HepG2 (cell line): Measurements from ENCODE around the gene KITLG. TPM values are rescaled to one million over a fixed set of nuclear protein-coding genes. Genes with fewer than 3 reads are reported as not detected.
A peak's percentile ranks its signal among the peaks of the same experiment; 100 is the strongest.

Source experiments
- ARHGAP35 ChIP-seq: sonication (generic); formaldehyde crosslinking; IDR thresholded peaks from 2 replicates; pipeline ENCODE4 v1.9.0; 2022; ENCODE audit warnings: mild to moderate bottlenecking, inconsistent platforms, moderate library complexity, missing genetic modification reagents, borderline replicate concordance
- ARID2 ChIP-seq: sonication (generic); formaldehyde crosslinking; IDR thresholded peaks from 2 replicates; pipeline ENCODE4 v1.8.1; 2022; ENCODE audit warnings: mild to moderate bottlenecking, missing genetic modification reagents, borderline replicate concordance
- CENPT ChIP-seq: sonication (generic); formaldehyde crosslinking; IDR thresholded peaks from 2 replicates; pipeline ENCODE4 v1.8.0; 2022; ENCODE audit warnings: low read depth, mild to moderate bottlenecking, moderate library complexity, missing genetic modification reagents
- GPN1 ChIP-seq: sonication (generic); formaldehyde crosslinking; IDR thresholded peaks from 2 replicates; pipeline ENCODE4 v1.5.1; 2020; ENCODE audit warnings: missing genetic modification reagents, borderline replicate concordance
- HDAC6 ChIP-seq: fragments of 200-600 bp; sonication (generic); IDR thresholded peaks from 2 replicates; pipeline ENCODE4 v1.7.0; 2017; ENCODE audit warnings: mild to moderate bottlenecking, antibody characterized with exemption, low read length, low read depth
- HNRNPL ChIP-seq: fragments of 200-400 bp; formaldehyde crosslinking; IDR thresholded peaks from 2 replicates; pipeline ENCODE4 v1.6.1; 2017; ENCODE audit warnings: mild to moderate bottlenecking, low read depth, low read length
- KDM3A ChIP-seq: IDR thresholded peaks from 2 replicates; pipeline ENCODE4 v1.6.1; 2018; ENCODE audit warnings: low read depth, missing compliant biosample characterization
- MBNL3 ChIP-seq: fragments of 250-450 bp; sonication (Bioruptor Pico); conservative IDR thresholded peaks from 2 replicates; pipeline ENCODE4 v1.8.0; 2022; ENCODE audit warnings: mild to moderate bottlenecking, inconsistent platforms
- MZF1 ChIP-seq: sonication (generic); formaldehyde crosslinking; IDR thresholded peaks from 2 replicates; pipeline ENCODE4 v1.8.1; 2023; ENCODE audit warnings: mild to moderate bottlenecking, missing genetic modification reagents, borderline replicate concordance
- PITX1 ChIP-seq: sonication (generic); formaldehyde crosslinking; IDR thresholded peaks from 2 replicates; pipeline ENCODE4 v1.5.1; 2020; ENCODE audit warnings: mild to moderate bottlenecking, missing genetic modification reagents
- SALL1 ChIP-seq: sonication (generic); formaldehyde crosslinking; IDR thresholded peaks from 2 replicates; pipeline ENCODE4 v1.8.0; 2022; ENCODE audit warnings: mild to moderate bottlenecking, missing genetic modification reagents
- SYNCRIP ChIP-seq: fragments of 200-400 bp; formaldehyde crosslinking; IDR thresholded peaks from 2 replicates; pipeline ENCODE4 v1.6.1; 2018; ENCODE audit warnings: mild to moderate bottlenecking, low read depth, low read length; ENCODE audit not compliant: insufficient read depth
- ZBTB33 ChIP-seq: sonication (generic); formaldehyde crosslinking; IDR thresholded peaks from 2 replicates; pipeline ENCODE4 v1.4.0; 2020; ENCODE audit warnings: missing genetic modification reagents
- ZBTB43 ChIP-seq: sonication (generic); formaldehyde crosslinking; conservative IDR thresholded peaks from 2 replicates; pipeline ENCODE4 v1.4.0; 2020; ENCODE audit warnings: missing genetic modification reagents
- ZNF331 ChIP-seq: sonication (generic); formaldehyde crosslinking; IDR thresholded peaks from 2 replicates; pipeline ENCODE4 v1.4.0; 2020; ENCODE audit warnings: missing genetic modification reagents
- ZNF615 ChIP-seq: sonication (generic); formaldehyde crosslinking; IDR thresholded peaks from 2 replicates; pipeline ENCODE4 v1.5.0; 2020; ENCODE audit warnings: mild to moderate bottlenecking, missing genetic modification reagents, borderline replicate concordance
- ZNF768 ChIP-seq: sonication (generic); formaldehyde crosslinking; IDR thresholded peaks from 2 replicates; pipeline ENCODE4 v1.4.0; 2020; ENCODE audit warnings: missing genetic modification reagents
- ZNF781 ChIP-seq: sonication (generic); formaldehyde crosslinking; IDR thresholded peaks from 2 replicates; pipeline ENCODE4 v1.5.1; 2020; ENCODE audit warnings: borderline replicate concordance, mild to moderate bottlenecking, missing genetic modification reagents; ENCODE audit errors: not compliant biosample characterization
- ZNF782 ChIP-seq: sonication (generic); formaldehyde crosslinking; IDR thresholded peaks from 2 replicates; pipeline ENCODE4 v1.4.0; 2020; ENCODE audit warnings: missing genetic modification reagents, mild to moderate bottlenecking, borderline replicate concordance
- polyA plus RNA-seq, 8 experiments: library from polyadenylated mRNA; depleted of rRNA in 3 of 8; stranded (reverse) in 7 of 8; unstranded in 1 of 8; fragments of >200 nt; fragmentation: Illumina TruSeq in 4 of 8; extraction: Trizol in 4 of 8; gene quantifications; 2 replicates each; pipeline versions ENCODE4 v1.2.1 to v1.2.3, GENCODE V29; 2011 to 2016; ENCODE audit warnings: low read depth in 4 of 8, missing spikeins in 1 of 8, mixed read lengths in 1 of 8; ENCODE audit not compliant: insufficient read depth in 1 of 8
- total RNA-seq, 5 experiments: library from RNA; depleted of rRNA; stranded (reverse); fragments of >200 nt; fragmentation: Illumina TruSeq; extraction: Trizol; gene quantifications; 2 replicates each; pipeline ENCODE4 v1.2.3, GENCODE V29; 2016; ENCODE audit warnings: low read depth in 1 of 5
- TF ChIP-seq, protein P1 (sequence below): IDR thresholded peaks from 2 replicates; pipeline ENCODE4 v1.6.1; 2012; ENCODE audit warnings: inconsistent platforms

KITLG gene
- total and polyA plus RNA-seq, 2 of the 13 experiments (the other 11 are each of a cell fraction or from before 2014, with no cell fraction given) = 0.66 to 4.3 TPM

DNA sequence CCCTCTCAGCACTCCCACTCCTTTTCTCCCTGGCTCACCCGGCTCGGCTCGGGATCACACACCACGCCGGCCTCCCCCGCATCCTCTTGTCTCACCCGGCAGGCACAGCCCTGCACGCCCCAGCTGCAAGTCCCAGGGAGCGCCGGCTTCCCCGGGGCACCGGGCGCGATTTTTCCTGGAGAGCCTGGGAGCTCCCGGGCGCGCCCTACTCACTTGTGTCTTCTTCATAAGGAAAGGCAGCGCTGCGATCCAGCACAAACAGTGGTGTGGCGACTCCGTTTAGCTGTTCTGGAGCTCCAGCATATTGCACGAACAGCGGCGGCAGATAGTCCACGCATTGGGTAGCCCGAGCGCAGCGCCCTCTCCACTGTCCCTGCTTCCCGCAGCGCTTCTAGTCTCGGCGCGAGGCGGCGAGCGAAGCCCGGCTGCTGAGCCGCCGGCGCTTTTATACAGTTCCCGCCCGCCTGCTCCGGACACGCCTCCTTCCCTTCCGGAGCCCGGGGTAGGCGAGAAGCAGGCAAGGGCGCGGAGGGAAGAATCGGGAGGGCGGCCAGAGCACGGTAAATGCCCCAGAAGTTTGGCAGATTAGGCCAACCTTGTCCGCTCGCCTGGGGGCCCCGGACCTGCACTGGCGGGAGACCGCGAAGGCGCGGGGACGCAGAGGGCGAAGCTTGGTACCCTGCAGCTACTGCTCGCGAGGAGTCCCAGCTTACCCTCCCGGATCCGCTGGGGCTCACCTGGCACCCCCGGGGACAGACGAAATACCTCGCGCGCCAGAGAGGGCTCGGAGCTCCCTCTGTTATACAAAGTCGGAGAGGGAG lies at the start of gene KITLG (continued):
- TF ChIP-seq GPN1 (no peak), ZNF615 (no peak), CENPT (no peak), KDM3A (CRISPR knock-in tag) (0 out of 2 replicates have a peak, but pooled peaks have one; percentile 53), ZNF768 (CRISPR knock-in tag) (peak; percentile 39; the same call in 1 of the 2 replicates), ZBTB33 (no peak), MBNL3 (CRISPR knock-in tag) (no peak), PITX1 (CRISPR knock-in tag) (no peak), SYNCRIP (no peak), ZNF781 (CRISPR knock-in tag) (no peak), MZF1 (CRISPR knock-in tag) (no peak), SALL1 (CRISPR knock-in tag) (peak; percentile 59), ZNF331 (CRISPR knock-in tag) (peak; percentile 28; the same call in 1 of the 2 replicates), ZBTB43 (CRISPR knock-in tag) (no peak), ZNF782 (CRISPR knock-in tag) (0 out of 2 replicates have a peak, but pooled peaks have one; percentile 41), ARID2 (CRISPR knock-in tag) (no peak), HNRNPL (0 out of 2 replicates have a peak, but pooled peaks have one; percentile 53), ARHGAP35 (no peak), HDAC6 (0 out of 2 replicates have a peak, but pooled peaks have one; percentile 81)
- TF ChIP-seq, protein P1, sequence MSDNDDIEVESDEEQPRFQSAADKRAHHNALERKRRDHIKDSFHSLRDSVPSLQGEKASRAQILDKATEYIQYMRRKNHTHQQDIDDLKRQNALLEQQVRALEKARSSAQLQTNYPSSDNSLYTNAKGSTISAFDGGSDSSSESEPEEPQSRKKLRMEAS = peak; percentile 68
